T47D (cell line): ENCODE results near the gene NIPAL4.
A peak's percentile ranks its signal among the peaks of the same experiment; 100 is the strongest.

ENCODE experiments used
- DNase-seq, 2 experiments: peaks; one replicate each; pipeline versions ENCODE4 v3.0.0 to v3.0.0-alpha.2; 2011 to 2012; ENCODE audit warnings: low read depth in 1 of 2, low spot score in 1 of 2
- JUND ChIP-seq: IDR thresholded peaks from 2 replicates; pipeline ENCODE4 v1.6.1; 2012; ENCODE audit warnings: low read depth
- in situ Hi-C: cut with HindIII; loops from 2 replicates; pipeline ENCODE4 v1.10.0; 2016; ENCODE audit warnings: low sequenced_read_pairs, low pct_unique_long_range_greater_than_20kb

NIPAL4 gene

DNA sequence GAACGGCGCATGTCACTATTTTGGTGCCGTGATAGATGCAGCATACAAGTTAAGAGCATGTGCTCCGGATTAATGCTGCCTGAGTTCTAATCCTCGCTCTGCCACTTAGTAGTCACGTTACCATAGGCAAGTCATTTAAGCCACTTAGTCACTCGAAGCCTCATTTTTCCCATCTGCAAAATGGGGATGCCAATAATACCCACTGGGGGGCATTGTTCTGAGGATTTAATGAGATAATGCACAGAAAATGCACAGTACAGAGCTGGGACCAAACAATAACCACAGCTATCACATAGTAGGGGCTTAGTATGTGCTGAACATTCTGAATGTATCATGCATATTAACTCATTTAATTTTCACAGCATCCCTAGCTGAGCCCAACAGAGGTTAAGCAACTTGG, 9.1 kb downstream of the NIPAL4 start:
- in situ Hi-C loops = no loop called here
- no peak for TF ChIP-seq JUND
- no peak for DNase-seq

DNA sequence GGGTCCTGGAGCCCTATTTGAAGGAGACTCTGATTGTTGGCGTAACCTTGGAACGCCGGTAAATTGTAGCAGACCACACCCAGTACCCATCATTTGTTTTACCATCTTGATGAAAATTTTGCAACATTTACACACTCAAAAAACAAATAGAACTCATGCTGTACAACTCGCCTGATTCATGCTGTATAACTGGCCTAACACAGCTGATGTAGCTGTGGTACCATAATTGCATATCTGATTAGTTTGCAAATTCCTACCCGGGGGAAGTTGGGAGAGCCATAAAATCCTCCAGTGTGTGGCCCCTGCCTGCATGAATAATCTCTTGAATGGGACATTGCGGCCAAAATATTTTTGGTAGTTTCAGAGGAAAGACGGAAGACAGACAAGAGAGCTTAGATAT, 9.7 kb downstream of the NIPAL4 start:
- in situ Hi-C loops = no loop called here

DNA sequence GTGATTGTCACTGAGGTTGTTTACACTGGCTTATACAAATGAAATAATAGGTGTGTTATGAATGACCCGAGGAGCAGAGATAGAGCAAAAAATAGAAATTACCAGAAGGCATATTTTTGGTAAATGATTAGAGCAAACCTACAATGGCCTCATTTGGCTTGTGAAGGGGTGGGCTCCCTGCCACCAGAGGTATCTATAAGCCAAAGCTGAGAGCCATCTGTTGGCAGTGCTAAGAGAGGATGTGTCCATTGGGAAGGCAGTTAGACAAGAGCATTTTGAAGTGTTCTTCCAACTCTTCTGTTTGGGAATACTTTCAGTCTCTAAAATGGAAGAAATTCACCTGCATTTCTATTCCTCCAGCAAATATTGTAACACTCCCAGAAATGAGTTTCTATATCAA, 10.6 kb downstream of the NIPAL4 start:
- DNase-seq = no peak
- in situ Hi-C loops = no loop called here
- TF ChIP-seq JUND = no peak

More for the DNA sequence above, 9.7 kb downstream of the NIPAL4 start:
- TF ChIP-seq JUND = no peak
- DNase-seq = no peak

DNA sequence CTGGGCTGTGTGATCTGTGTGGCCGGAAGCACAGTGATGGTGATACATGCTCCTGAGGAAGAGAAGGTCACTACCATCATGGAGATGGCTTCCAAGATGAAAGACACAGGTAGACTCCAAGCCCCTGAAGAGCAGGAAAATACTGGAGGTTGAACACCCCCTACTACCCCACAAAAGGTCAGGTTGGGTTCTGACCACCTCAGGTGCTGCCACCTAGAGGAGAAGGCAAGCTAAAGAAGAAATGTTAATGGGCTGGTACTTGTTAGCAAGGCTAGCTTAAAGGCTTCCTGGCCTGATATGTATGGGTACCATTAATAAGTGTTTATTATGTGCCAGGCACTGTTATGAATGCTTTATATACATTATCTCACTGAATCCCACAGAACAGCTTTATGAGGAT, 11.7 kb downstream of the NIPAL4 start:
- no peak for TF ChIP-seq JUND
- in situ Hi-C loops = no loop called here
- peak; percentile 50 to 62 for DNase-seq

DNA sequence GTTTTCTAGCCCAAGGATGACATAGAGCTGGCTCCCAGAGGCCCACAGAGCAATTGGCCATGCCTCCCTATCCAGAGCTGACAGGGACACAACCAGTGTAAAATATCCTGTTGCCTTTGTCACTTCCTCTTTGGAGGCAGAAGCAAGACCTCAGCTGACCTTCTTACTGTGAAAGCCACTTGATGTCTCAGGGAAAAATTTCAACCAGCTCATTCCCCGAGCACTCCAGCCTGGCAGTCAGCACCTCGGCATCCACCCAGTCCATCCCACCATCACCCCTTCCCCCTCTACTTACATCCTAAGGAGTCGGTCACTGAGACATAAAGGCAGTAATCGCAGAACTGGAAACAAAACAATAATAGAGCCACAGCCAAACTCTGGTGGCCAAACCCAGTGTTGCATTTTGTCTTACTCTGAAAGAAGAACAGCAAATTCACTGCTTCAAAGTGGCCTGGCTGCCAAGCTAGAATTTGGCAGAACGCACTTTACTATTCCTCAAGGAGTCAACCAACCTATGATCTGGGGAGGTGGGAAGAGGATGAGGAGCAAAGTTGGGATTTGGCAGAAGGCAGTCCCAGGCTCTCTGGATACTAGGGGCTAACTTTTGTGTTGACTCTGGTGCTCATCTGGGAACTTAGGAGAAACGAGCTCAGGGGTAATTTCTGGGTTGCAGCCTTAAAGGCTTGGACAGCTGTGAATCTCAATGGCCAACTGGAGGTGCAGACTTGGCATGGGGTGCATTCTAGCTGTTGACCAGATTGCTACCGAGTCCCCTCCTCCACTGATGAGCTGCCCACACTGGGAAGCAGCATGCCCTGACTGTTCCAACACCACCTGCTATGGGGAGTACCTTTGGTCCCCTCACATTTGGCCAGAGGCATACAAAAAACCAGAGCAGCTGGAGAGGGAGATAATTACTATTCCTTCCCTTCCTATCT, 13.6 kb downstream of the NIPAL4 start:
- no peak for TF ChIP-seq JUND
- in situ Hi-C loops = no loop called here
- no peak for DNase-seq

DNA sequence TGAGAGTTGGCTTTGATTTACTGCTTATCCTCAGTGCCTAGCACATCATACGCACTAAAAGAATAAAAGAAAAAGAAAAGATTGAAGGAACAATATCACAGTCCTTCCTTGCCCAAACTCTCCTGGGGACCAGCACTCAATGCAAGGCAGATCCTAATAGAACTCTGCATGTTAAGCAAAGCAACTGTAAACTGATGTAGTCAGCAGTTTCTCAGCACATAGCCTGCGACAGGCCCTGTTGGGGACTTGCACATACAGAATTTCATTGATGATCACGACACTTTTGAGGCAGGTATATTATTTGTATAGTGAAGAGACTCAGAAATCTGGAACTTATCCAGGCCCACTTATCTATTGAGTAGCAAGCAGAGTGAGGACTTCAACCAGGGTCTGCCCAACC, 15.4 kb downstream of the NIPAL4 start:
- TF ChIP-seq JUND = no peak
- no peak for DNase-seq
- in situ Hi-C loops = no loop called here

DNA sequence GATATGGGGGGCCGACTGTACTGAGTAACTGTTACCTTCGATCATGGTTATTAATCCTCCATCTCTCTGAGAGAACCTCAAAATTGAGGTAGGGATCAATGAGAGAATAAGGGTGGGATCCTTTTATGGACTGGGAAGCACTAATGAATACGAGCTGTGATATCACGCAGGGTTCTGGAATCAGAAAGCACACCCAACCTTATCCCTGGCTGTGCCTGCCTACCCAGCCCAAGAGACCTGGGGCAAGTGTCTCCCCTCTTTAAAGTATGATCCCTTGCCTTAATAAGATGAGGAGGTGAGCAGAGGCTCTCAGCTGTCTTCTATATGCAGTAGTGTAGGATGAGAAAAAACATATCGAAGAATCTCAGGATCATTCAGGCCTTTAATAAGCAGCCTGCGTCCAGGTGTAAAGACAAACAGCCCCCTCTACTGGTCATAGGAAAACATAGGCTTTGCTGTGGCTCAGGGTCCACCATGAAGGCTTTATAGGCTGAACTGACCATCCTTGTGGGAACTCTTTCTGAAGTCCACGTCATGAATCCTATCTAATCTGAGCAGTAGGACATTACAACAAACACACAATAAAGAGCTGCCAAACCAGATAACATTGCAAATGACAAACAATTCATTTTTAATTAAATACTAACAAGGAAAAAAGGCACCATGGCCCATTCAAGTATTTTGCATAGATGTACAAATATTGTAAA, 16.8 kb downstream of the NIPAL4 start:
- TF ChIP-seq JUND = no peak
- in situ Hi-C loops = no loop called here
- peak; percentile 81 to 87 for DNase-seq

DNA sequence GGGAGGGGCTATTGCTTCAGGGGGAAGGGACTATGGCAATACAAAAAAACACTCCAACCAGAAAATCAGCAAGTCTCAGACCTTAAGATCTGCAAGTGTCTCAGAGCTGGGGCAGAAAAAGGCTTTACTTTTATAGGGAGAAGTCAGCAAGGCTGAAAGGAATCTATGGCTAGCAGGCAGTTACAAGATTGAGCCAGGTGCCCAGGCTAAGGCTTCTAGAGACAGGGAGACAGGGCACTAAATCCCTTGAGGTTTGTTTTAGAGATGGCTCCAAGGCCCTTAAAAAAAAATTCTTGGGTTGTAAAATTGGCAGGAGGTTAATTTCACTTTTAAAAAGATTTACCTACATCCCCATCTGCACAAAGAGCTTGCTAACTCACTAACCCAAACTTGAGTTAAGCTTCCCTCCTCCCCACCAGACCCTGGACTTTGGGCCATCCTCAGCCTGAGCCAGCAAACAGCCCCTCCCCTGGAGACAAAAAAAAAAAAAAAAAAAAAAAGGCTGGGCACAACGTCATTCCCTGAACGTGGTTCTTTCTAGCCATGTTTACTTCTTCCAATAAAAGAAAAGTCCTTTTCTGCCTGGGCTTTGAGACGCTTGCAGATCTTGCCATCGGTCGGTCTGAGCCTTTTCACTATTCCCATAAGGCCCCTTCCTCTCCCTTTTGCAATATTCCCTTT, 17.9 kb downstream of the NIPAL4 start:
- no peak for TF ChIP-seq JUND
- in situ Hi-C loops = no loop called here
- no peak for DNase-seq

DNA sequence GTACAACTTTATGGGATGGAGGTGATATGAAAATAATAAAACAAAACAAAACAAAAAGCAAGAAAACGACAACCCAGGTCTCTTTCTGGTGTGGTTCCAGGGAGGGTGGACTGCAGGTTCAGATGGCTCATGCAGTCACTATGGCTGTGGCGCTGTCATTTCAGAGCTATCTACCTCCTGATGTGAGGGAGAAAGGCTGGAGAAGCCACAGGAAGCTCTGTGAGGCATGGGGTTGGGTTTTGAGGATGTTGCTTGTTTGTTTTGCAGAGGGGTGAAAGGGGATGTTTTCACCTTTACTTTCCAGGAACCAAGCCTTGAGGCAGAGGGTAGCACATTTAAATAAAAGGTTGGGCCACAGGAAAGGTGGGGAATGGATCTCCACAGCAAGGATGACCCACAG, 18.7 kb downstream of the NIPAL4 start:
- no peak for TF ChIP-seq JUND
- in situ Hi-C loops = no loop called here

DNA sequence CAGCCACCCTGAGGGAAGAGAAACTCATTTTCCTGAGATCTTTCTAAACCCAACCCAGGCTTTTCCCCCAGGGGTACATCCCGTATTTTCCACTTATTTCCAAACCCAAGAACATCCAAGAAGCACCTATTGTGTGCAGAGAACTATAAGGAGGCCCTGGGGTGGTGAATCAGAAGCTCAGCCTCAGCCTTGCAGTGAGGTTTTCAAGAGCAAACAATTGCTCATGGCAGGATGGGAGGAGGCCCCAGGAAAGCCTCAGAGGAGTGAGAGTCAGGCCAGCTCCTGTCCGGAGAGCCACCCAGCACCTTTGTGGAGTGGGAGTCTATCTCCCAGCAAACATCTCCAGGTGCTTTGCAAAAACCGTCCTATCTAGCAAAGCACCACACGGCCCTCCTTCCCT, 19.2 kb downstream of the NIPAL4 start:
- no peak for DNase-seq
- TF ChIP-seq JUND = no peak
- in situ Hi-C loops = no loop called here

More for the DNA sequence above, 18.7 kb downstream of the NIPAL4 start:
- DNase-seq = no peak

DNA sequence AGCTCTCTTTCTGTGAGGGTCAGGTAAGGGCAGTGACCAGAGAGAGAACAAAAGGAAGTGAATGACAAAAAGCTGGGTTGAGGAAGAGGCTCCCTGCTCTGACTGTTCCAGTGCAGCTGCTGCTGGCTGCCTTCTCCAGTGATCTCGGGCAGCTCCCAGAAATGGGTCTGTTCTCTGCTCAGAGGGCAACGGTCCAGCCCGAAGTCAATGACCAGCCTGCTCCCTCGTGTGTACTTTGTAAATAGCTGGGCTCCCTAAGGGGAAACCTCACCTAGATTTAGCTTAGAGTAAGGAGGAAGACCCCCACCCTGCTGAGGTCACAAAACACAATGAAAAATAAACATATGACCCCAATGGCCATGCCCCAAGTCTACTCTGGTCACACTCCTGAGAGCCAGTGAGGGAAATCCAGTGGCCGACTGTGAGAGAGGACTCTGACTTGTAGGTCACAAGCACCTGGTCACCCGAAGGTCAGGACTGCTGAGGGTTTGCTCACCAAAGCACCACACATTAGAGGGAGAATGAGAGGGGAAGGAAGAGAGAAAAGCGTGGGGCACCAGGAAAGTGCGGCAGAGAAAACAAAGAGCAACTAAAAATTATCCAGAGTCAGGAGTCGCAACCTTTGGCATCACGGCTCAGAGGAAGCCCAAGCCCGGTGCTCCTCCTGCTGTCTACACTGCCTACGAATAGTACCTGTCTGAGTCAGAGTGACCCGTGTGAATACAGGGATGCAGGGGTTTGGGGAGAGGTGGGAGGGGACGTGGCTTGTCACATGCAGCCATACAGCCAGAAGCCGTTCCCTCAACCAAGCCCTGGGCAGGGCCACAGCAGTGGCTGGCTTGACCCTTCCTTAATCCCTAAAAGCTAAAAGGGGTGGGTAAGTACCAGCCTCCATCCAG, 19.8 kb downstream of the NIPAL4 start:
- no peak for TF ChIP-seq JUND
- in situ Hi-C loops = no loop called here
- DNase-seq = no peak

DNA sequence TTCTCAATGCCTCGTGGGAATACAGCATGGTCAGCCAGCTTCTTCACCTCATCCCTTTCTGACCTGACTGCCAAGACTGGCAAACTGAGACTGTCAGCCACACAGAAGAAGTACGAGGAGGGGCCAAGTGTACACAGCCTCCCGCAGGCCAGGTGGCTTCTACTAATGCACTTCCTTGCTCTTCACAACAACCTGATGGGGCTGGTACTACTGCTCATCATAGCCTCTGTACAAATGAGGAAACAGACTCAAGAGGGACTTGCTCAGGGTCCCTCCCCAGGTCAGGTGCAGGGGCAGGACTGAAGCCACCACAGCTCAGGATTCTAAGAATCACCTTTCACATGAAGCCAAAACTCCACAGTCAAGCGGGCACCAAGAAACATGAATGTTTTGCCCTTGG, 21.3 kb downstream of the NIPAL4 start:
- in situ Hi-C loops = no loop called here
- no peak for DNase-seq
- no peak for TF ChIP-seq JUND
